Measurements from ENCODE around the gene ARID4A. TPM values are rescaled to one million over a fixed set of nuclear protein-coding genes. Genes with fewer than 3 reads are reported as not detected.

ARID4A gene
- total RNA-seq, 1 experiment from 2014 or later: 12.5 TPM

GRCh38 chr14:58287607-58288042, 10.7 kb upstream of the ARID4A start:
- no peak overlapping the region for H3K4me3 Mint-ChIP-seq
- H3K27ac Mint-ChIP-seq: peak overlapping the region; percentile 82; the same call in 1 of the 2 replicates
- ChIA-PET CTCF (no interaction called here), POLR2A (no interaction called here)
- peaks cover 1% of the 10 kb centered on the region; the same call in 1 of the 2 replicates for H3K4me1 Mint-ChIP-seq
- ATAC-seq (no peak), DNase-seq (ENCODE audit: low spot score) (no peak)
- H3K36me3 Mint-ChIP-seq: peaks cover 67% of the 10 kb centered on the region
- no peaks in the 10 kb centered on the region for H3K9me3 Mint-ChIP-seq
- TF ChIP-seq FOXK1 (CRISPR knock-in tag; IDR thresholded peaks at IDR 0.05): no peak
- no peak for TF ChIP-seq EMX1 (CRISPR knock-in tag; IDR thresholded peaks at IDR 0.05)
- no peak for TF ChIP-seq MYBL2 (CRISPR knock-in tag; IDR thresholded peaks at IDR 0.05)
- no peak for TF ChIP-seq AR (CRISPR knock-in tag; IDR thresholded peaks at IDR 0.05)
- TF ChIP-seq TEAD1 (CRISPR knock-in tag; IDR thresholded peaks at IDR 0.05): no peak
- no peak for TF ChIP-seq FOXP4 (CRISPR knock-in tag; IDR thresholded peaks at IDR 0.05)
- no peaks in the 10 kb centered on the region for H3K27me3 Mint-ChIP-seq (ENCODE audit: low read depth)

- ChIA-PET POLR2A (no interaction called here), CTCF (no interaction called here)
- ATAC-seq: no peak
- Mint-ChIP-seq H3K9me3 (no peaks in the 10 kb centered on the region), H3K36me3 (peaks cover 68% of the 10 kb centered on the region), H3K4me3 (no peak overlapping the region), H3K27ac (peak overlapping the region; percentile 82), H3K27me3 (ENCODE audit: low read depth) (no peaks in the 10 kb centered on the region), H3K4me1 (peaks cover 3% of the 10 kb centered on the region; the same call in 1 of the 2 replicates)
- no peak for DNase-seq (ENCODE audit: low spot score)
- TF ChIP-seq CDX4 (CRISPR knock-in tag; IDR thresholded peaks at IDR 0.05; ENCODE audit: borderline replicate concordance): no peak
- TF ChIP-seq ZNF317 (CRISPR knock-in tag; IDR thresholded peaks at IDR 0.05; ENCODE audit: borderline replicate concordance, low read depth): no peak
- no peak for TF ChIP-seq FOXJ3 (CRISPR knock-in tag; IDR thresholded peaks at IDR 0.05; ENCODE audit: borderline replicate concordance)
- no peak for TF ChIP-seq HMGA2 (CRISPR knock-in tag; IDR thresholded peaks at IDR 0.05)
- no peak for TF ChIP-seq AFF4 (CRISPR knock-in tag; IDR thresholded peaks at IDR 0.05; ENCODE audit: borderline replicate concordance)
- no peak for TF ChIP-seq ZBTB21 (CRISPR knock-in tag; IDR thresholded peaks at IDR 0.05; ENCODE audit: borderline replicate concordance)
- TF ChIP-seq STAT6 (CRISPR knock-in tag; conservative IDR thresholded peaks at IDR 0.05; ENCODE audit: low read depth): no peak
- TF ChIP-seq ETV6 (CRISPR knock-in tag; IDR thresholded peaks at IDR 0.05): no peak
- no peak for TF ChIP-seq AR (CRISPR knock-in tag; IDR thresholded peaks at IDR 0.05)
- TF ChIP-seq TEAD1 (CRISPR knock-in tag; IDR thresholded peaks at IDR 0.05): no peak
- no peak for TF ChIP-seq JUN (CRISPR knock-in tag; IDR thresholded peaks at IDR 0.05)
- TF ChIP-seq OVOL2 (CRISPR knock-in tag; IDR thresholded peaks at IDR 0.05; ENCODE audit: borderline replicate concordance): no peak
- TF ChIP-seq E2F5 (CRISPR knock-in tag; IDR thresholded peaks at IDR 0.05): no peak
These were observed 10.1 kb upstream of the ARID4A start for GRCh38 chr14:58288106-58288792.
